Activated naive CD4-positive, alpha-beta T cell treated with anti-CD3 and anti-CD28 coated beads for 36 hours (primary cell): ENCODE data around the gene PLXNB1. TPM values are rescaled to one million over a fixed set of nuclear protein-coding genes. Genes with fewer than 3 reads are reported as not detected.
A peak's percentile ranks its signal among the peaks of the same experiment; 100 is the strongest.
"Not testable (repeated sequence)": the region's sequence is repeated elsewhere in the genome, so short reads cannot be mapped to it uniquely, and the experiment has no call there.

Source experiments
- CTCF ChIA-PET: fragments of 350-600 bp; sonication (Branson Sonifier 250); formaldehyde crosslinking; loops from one replicate; lab custom pipeline; 2021; ENCODE audit warnings: antibody characterized with exemption; lab: Charles Lee
- DNase-seq: peaks from one replicate; pipeline ENCODE4 v3.0.0-alpha.2; 2020
- H3K27ac Mint-ChIP-seq: one replicate; pipeline ENCODE4 v1.8.0; 2021; ENCODE audit warnings: mild to moderate bottlenecking, mixed read lengths
- H3K27me3 Mint-ChIP-seq: one replicate; pipeline ENCODE4 v1.8.0; 2021; ENCODE audit warnings: low read depth, mixed read lengths
- H3K36me3 Mint-ChIP-seq: one replicate; pipeline ENCODE4 v1.8.0; 2021; ENCODE audit warnings: low read depth, mixed read lengths
- H3K4me1 Mint-ChIP-seq: one replicate; pipeline ENCODE4 v1.8.0; 2021; ENCODE audit warnings: low read depth, mixed read lengths
- H3K4me3 Mint-ChIP-seq: one replicate; pipeline ENCODE4 v1.8.0; 2021; ENCODE audit warnings: mild to moderate bottlenecking, moderate library complexity, mixed read lengths
- H3K9me3 Mint-ChIP-seq: one replicate; pipeline ENCODE4 v1.8.0; 2021; ENCODE audit warnings: mixed read lengths
- intact Hi-C: fragments of 100-400 bp; cut with micrococcal nuclease; formaldehyde crosslinking; loops from one replicate; pipeline ENCODE4 v1.15.1; 2023
- total RNA-seq, 2 experiments: library from RNA; stranded (reverse); gene quantifications; one replicate each; pipeline ENCODE4 v1.2.3, GENCODE V29; 2021

PLXNB1 gene, protein sequence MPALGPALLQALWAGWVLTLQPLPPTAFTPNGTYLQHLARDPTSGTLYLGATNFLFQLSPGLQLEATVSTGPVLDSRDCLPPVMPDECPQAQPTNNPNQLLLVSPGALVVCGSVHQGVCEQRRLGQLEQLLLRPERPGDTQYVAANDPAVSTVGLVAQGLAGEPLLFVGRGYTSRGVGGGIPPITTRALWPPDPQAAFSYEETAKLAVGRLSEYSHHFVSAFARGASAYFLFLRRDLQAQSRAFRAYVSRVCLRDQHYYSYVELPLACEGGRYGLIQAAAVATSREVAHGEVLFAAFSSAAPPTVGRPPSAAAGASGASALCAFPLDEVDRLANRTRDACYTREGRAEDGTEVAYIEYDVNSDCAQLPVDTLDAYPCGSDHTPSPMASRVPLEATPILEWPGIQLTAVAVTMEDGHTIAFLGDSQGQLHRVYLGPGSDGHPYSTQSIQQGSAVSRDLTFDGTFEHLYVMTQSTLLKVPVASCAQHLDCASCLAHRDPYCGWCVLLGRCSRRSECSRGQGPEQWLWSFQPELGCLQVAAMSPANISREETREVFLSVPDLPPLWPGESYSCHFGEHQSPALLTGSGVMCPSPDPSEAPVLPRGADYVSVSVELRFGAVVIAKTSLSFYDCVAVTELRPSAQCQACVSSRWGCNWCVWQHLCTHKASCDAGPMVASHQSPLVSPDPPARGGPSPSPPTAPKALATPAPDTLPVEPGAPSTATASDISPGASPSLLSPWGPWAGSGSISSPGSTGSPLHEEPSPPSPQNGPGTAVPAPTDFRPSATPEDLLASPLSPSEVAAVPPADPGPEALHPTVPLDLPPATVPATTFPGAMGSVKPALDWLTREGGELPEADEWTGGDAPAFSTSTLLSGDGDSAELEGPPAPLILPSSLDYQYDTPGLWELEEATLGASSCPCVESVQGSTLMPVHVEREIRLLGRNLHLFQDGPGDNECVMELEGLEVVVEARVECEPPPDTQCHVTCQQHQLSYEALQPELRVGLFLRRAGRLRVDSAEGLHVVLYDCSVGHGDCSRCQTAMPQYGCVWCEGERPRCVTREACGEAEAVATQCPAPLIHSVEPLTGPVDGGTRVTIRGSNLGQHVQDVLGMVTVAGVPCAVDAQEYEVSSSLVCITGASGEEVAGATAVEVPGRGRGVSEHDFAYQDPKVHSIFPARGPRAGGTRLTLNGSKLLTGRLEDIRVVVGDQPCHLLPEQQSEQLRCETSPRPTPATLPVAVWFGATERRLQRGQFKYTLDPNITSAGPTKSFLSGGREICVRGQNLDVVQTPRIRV (N-terminal part only)
- 1 to 10 TPM; 1.5 to 2.0 TPM for total RNA-seq

DNA sequence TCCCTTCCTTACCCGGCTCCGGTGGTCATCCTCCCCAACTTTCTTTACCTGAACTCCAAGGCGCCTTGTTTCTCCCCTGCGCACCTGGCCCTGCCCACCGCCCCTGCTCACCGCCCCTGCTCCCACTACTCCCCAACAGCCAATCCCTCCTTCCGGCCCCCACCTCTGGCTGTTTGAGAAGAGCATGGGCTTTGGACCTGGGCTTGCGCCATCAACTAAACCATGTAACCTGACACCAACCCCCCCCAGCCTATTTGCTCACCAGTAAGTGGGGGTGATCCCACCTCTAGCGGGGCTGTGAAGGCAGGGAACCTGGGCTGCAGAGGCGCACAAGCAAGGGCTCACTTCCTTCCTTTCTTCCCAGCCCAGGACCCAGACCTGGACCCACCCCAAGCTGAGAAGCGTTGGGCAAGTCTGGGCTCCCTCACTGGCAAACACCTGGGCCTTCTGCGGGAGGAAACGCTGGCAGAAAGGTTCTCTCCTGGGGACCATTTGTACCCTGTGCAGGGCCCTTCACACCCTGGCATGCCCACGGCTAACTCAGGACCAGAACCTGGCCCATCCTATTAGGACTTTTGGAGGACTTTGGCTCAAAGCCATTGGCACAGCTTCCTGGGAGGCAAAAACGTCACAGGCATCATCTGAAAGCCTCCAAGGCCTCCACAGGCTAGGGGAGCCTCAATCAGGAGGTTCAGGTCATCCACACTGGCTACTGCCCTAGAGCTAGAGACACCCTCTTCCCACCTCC lies at the start of gene PLXNB1:
Gene PLXNB1, minus strand, starts transcription at position 127 of the 748 bp plus-strand sequence. CDS start 5,475 bp downstream, outside the sequence.
- Mint-ChIP-seq H3K27ac (no peak within 1 kb of the TSS), H3K9me3 (no peaks in the 10 kb centered on the region), H3K36me3 (peaks cover 18% of the 10 kb centered on the region), H3K27me3 (peaks cover 7% of the 10 kb centered on the region), H3K4me1 (peaks cover 19% of the 10 kb centered on the region), H3K4me3 (peak within 1 kb of the TSS; percentile 72)
- CTCF ChIA-PET: interaction anchor here (1.5 to 1.8 kb wide), 2 partner anchors 10 to 29 kb away, joined by 6 read pairs; partner anchors contain the start of genes CCDC51 and TMA7
- intact Hi-C loops: no loop called here
- DNase-seq: peak; percentile 28

DNA sequence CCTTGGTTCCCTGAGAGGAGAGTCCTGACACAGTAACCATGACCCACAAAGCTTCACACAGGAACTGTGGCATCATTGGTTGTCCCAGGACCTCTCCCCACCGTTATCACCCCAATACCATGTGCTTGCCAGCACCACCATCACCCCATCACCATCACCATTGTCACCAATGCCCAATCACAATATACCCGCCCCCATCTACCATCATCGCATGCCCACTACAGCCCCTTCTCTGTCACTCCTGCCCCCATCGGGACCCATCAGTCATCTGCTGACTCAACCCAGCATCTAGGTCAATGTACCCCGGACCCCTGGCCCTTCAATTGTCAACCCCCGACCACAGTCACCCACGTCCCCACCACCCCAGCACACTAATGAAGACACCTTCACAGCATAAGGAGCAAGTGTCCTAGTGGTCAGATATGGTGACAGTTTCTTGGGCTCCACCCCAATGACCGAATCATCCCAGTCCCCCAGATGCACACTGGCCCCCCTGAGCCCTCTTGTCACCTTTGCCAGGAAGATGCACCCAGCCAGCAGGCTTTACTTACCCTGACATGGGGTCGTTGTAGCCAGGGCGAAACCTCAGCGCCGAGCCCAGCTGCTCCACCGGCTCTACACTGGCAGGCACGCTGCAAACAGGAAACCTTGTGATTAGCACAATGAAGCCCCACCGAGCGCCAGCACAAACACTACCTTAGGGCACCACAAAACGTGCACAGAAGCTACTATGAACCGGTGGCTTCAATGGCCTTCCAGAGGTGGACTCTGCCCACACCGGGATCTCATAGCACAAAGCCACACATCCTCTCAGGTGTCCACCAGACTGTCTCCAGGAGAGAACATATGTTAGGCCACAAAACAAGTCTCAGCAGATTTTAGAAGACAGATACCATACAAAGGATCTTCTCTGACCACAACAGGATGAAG lies 49.0 kb upstream of the PLXNB1 start:
- Mint-ChIP-seq H3K27ac (peak overlapping the region; percentile 93), H3K4me3 (peak overlapping the region; percentile 59), H3K36me3 (no peaks in the 10 kb centered on the region), H3K27me3 (no peaks in the 10 kb centered on the region), H3K9me3 (no peaks in the 10 kb centered on the region), H3K4me1 (peaks cover 36% of the 10 kb centered on the region)
- intact Hi-C loops: loop anchor here (10.0 kb wide), 1 partner anchor 1756 kb away; the partner anchor contains the start of gene GNAI2
- DNase-seq: peak; percentile 66
- CTCF ChIA-PET: interaction anchor here (0.7 to 1.7 kb wide), 3 partner anchors 15 to 43 kb away, joined by 3 to 4 read pairs (median 3); no protein-coding TSS in a partner anchor

DNA sequence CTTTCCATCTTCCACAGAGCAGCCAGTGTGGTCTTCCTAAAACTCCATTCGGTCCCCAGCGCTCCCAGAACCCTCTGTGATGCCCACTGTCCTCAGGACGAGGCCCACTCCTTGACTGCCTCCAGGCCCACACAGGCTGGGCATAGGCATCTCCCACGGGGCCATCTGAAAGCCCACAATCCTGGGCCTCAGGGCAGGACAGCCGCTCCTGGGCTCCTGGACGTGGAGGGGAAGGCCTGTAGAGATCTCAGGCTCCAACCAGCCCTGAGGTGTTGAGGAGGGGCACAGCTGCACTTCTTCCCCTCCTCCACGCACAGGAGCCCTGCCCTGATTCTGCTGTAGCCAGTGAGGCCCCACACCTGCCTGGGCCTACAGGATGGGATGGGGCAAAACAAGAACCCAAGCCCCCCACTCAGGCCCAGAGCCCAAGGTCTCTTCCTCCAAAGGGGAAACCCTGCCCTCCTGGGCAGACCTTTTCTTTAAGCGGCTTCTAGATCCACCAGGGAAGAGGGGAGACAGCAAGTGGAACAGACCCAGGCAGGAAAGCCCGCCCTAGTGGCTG lies 48.2 kb upstream of the PLXNB1 start:
- CTCF ChIA-PET: interaction anchor here (1.3 to 1.7 kb wide), 2 partner anchors 29 to 79 kb away, joined by 3 to 4 read pairs; no protein-coding TSS in a partner anchor
- peaks cover 42% of the 10 kb centered on the region for H3K4me1 Mint-ChIP-seq
- intact Hi-C loops: loop anchor here (10.0 kb wide), 1 partner anchor 1757 kb away; the partner anchor contains the start of gene GNAI2
- H3K9me3 Mint-ChIP-seq: no peaks in the 10 kb centered on the region
- H3K27ac Mint-ChIP-seq: peak overlapping the region; percentile 52
- no peaks in the 10 kb centered on the region for H3K36me3 Mint-ChIP-seq
- H3K27me3 Mint-ChIP-seq: no peaks in the 10 kb centered on the region
- DNase-seq: no peak
- no peak overlapping the region for H3K4me3 Mint-ChIP-seq

DNA sequence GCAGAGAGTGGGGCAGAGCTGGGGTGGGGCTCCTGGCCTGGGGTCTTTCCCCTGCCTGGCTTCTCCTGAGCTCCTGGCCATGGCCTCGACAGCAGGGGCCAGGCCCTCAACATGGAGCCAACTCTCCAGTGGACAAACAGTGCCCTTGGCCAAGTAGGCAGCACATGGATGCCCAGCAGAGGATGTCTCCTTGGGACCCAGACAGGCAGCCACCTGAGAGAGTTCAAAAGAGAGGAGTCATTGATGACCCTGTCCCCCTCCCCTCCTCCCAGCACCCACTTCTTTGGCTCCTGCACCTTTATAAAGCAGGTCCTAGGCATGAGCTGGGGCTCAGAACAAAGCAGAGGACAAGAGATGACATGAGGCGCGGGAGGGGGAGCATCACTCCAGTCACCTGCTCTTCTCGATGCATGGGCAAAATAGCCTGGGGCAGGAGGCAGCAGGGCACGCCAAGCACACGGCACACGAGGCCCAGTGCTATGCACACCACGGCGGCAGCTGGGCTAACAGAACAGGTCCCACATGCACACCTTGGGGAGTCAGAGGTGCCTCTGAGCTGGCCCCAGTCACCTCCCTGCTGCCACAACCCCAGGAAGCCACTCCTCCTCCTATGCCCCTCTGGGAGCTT lies 46.7 kb upstream of the PLXNB1 start:
- DNase-seq: no peak
- CTCF ChIA-PET: interaction anchor here (0.7 to 1.3 kb wide), 2 partner anchors 71 to 81 kb away, joined by 3 read pairs; no protein-coding TSS in a partner anchor
- no peaks in the 10 kb centered on the region for H3K27me3 Mint-ChIP-seq
- no peak overlapping the region for H3K4me3 Mint-ChIP-seq
- H3K4me1 Mint-ChIP-seq: peaks cover 46% of the 10 kb centered on the region
- peaks cover 3% of the 10 kb centered on the region for H3K36me3 Mint-ChIP-seq
- H3K27ac Mint-ChIP-seq: peak overlapping the region; percentile 56
- intact Hi-C loops: loop anchor here (10.0 kb wide), 1 partner anchor 1758 kb away; the partner anchor contains the start of gene GNAI2
- H3K9me3 Mint-ChIP-seq: no peaks in the 10 kb centered on the region

DNA sequence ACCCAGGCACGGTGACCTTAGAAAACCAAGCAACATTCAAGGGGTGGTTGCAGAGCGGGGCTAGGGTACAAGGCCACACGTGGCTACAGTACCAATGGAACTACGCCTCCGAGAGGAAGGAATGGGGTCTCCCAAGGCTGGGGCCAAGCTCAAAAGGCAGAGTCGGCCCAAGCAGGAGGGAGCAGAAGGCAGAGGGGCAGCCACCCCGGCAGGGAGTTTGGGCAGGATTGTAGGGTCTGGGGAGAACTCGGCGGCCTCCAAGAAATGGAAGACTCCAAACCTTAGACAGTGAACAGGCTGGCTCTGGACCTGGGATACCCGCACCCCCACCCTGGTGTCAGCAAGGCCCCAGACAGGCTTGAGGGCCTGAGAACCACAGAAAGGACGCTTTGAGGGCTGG lies 45.3 kb upstream of the PLXNB1 start:
- intact Hi-C loops: loop anchor here (10.0 kb wide), 1 partner anchor 1760 kb away; the partner anchor contains the start of gene GNAI2
- CTCF ChIA-PET: interaction anchor here (0.6 to 4.2 kb wide), 2 partner anchors 39 to 429 kb away, joined by 3 to 28 read pairs; no protein-coding TSS in a partner anchor

DNA sequence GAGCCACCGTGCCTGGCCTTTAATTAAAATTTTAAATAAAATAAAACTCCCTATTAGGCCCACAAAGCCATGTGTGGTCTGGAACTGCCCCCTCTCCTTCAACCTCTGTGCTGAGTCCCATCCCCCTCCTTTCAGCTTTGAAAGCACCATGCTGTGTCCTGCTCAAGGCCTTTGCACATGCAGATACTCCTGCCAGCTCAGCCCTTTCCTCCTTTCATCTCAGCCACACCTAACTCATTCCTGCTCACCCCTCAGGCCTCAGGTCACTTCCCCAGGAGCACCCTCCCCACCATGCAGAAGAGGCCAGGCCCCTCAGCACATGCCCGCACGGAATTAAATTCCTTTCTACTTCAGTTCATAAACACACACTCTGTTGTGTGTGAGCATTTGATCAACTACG lies 44.7 kb upstream of the PLXNB1 start:
- H3K27ac Mint-ChIP-seq: peak overlapping the region; percentile 77
- H3K4me3 Mint-ChIP-seq: no peak overlapping the region
- H3K4me1 Mint-ChIP-seq: peaks cover 54% of the 10 kb centered on the region
- DNase-seq: no peak
- no peaks in the 10 kb centered on the region for H3K9me3 Mint-ChIP-seq
- peaks cover 9% of the 10 kb centered on the region for H3K36me3 Mint-ChIP-seq
- CTCF ChIA-PET: interaction anchor here (0.6 to 4.2 kb wide), 5 partner anchors 8 to 428 kb away, joined by 3 to 28 read pairs (median 5); no protein-coding TSS in a partner anchor
- intact Hi-C loops: loop anchor here (5.0 to 10.0 kb wide), 2 partner anchors 133 to 1760 kb away; partner anchors contain the start of genes GNAI2 and UQCRC1
- no peaks in the 10 kb centered on the region for H3K27me3 Mint-ChIP-seq

More for the DNA sequence above, 45.3 kb upstream of the PLXNB1 start:
- Mint-ChIP-seq H3K4me1 (peaks cover 53% of the 10 kb centered on the region), H3K36me3 (peaks cover 6% of the 10 kb centered on the region), H3K27ac (peak overlapping the region; percentile 60), H3K27me3 (no peaks in the 10 kb centered on the region), H3K4me3 (no peak overlapping the region), H3K9me3 (no peaks in the 10 kb centered on the region)
- no peak for DNase-seq

DNA sequence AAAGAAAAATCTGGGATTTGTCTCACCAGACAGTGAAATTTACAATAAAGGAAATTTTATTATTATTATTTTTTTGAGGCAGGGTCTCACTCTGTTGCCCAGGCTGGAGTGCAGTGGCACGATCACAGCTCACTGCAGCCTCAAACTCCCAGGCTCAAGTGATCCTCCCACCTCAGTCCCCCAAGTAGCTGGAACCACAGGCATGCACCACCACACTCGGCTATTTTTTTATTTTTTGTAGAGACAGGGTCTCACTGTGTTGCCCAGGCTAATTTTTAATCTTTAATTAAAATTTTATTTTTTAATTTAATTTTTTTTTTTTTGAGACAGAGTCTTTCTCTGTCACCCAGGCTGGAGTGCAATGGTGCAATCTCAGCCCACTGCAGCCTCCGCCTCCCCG lies 44.1 kb upstream of the PLXNB1 start:
- not testable (repeated sequence) for H3K27me3 Mint-ChIP-seq, H3K9me3 Mint-ChIP-seq, H3K4me3 Mint-ChIP-seq, DNase-seq
- Mint-ChIP-seq H3K27ac (peak overlapping the region; percentile 97), H3K4me1 (peaks cover 55% of the 10 kb centered on the region), H3K36me3 (peaks cover 12% of the 10 kb centered on the region)
- intact Hi-C loops: loop anchor here (5.0 to 10.0 kb wide), 2 partner anchors 133 to 1761 kb away; partner anchors contain the start of genes GNAI2 and UQCRC1
- CTCF ChIA-PET: interaction anchor here (0.6 to 4.2 kb wide), 12 partner anchors 9 to 242 kb away, joined by 3 to 28 read pairs (median 5); partner anchors contain the start of gene SLC26A6

DNA sequence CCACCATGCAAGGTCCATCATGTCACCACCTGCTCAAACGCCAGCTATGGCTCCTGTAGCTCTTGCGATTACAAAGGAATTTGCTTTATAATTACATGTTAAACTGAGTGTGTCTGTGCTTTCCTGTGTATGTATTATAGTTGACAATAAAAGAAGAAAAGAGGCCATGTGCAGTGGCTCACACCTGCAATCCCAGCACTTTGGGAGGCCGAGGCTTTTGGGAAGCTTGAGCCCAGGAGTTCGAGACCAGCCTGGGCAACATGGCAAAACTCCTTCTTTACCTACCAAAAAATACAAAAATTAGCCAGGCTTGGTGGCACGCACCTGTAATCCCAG lies 43.7 kb upstream of the PLXNB1 start:
- CTCF ChIA-PET: interaction anchor here (0.6 to 4.2 kb wide), 13 partner anchors 15 to 204 kb away, joined by 3 to 28 read pairs (median 5); partner anchors contain the start of genes ATRIP and SLC26A6
- H3K27me3 Mint-ChIP-seq: no peaks in the 10 kb centered on the region
- intact Hi-C loops: loop anchor here (1.0 to 10.0 kb wide), 8 partner anchors 33 to 1761 kb away; partner anchors contain the start of genes CCDC51, GNAI2, NME6 and SLC26A6

More for the DNA sequence above, 43.7 kb upstream of the PLXNB1 start:
- no peak for DNase-seq
- Mint-ChIP-seq H3K27ac (peak overlapping the region; percentile 97), H3K4me3 (peak overlapping the region; percentile 78), H3K4me1 (peaks cover 55% of the 10 kb centered on the region), H3K9me3 (no peaks in the 10 kb centered on the region), H3K36me3 (peaks cover 17% of the 10 kb centered on the region)
